NCI-H2029 treated with DMSO at 0.1 percent for 48 hours (cell line): ENCODE results near the gene BCORL1.

ENCODE experiments used
- DNase-seq: peaks from one replicate; lab custom pipeline; 2025; lab: John Stamatoyannopoulos, UW

The BCORL1 gene

DNA sequence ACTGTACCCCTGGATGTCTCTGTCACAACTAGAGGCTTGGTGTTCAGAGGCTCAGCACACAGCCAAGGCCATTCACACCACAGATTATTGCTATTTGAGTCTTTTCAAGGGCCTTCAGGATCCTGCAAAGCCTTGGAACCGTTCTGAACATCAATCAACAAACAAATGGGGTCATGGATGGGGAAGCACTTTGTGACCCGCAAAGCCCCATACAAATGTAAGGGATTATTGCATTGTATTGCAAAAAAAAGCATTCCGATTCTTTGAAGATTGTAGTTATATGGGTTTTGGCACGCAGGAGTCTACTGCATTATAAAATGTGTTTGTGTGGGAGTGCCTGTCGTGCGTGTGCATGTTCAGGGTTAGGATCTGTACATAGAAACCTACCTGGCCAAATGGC is 17.3 kb upstream of the BCORL1 start:
- no peak for DNase-seq

DNA sequence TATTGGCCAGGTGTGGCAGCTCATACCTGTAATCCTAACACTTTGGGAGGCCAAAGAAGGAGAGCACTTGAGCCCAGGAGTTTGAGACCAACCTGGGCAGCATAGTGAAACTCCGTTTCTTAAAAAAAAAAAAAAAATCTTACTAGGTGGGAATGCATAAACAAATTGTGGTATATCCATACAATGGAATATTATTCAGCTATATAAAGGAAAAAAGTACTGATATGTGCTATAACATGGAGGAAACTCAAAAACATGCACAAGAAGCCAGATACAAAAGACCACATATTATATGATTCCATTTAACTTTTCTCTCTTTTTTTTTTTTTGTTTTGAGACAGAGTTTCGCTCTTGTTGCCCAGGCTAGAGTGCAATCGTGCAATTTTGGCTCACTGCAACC is 13.5 kb upstream of the BCORL1 start:
- no peak for DNase-seq

DNA sequence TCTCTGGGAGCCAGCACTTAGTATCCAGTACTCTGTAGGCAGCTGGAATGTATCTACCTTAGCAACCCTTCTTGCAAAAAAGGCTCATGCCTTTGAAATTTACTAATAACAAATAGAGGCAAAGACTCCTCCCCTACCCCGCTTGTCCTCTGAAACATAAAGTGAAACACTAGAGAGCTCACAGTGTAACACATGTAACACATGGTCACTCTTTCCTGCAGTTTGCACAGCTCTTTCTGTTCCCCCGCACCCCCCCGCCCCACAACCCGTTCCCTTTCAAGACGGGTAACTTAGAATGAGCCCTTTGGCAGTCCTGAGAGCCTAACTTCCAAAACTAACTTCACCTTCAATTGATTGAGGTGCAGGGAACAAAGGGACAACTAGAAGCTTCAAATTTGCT is 6.0 kb upstream of the BCORL1 start:
- DNase-seq, result no peak

DNA sequence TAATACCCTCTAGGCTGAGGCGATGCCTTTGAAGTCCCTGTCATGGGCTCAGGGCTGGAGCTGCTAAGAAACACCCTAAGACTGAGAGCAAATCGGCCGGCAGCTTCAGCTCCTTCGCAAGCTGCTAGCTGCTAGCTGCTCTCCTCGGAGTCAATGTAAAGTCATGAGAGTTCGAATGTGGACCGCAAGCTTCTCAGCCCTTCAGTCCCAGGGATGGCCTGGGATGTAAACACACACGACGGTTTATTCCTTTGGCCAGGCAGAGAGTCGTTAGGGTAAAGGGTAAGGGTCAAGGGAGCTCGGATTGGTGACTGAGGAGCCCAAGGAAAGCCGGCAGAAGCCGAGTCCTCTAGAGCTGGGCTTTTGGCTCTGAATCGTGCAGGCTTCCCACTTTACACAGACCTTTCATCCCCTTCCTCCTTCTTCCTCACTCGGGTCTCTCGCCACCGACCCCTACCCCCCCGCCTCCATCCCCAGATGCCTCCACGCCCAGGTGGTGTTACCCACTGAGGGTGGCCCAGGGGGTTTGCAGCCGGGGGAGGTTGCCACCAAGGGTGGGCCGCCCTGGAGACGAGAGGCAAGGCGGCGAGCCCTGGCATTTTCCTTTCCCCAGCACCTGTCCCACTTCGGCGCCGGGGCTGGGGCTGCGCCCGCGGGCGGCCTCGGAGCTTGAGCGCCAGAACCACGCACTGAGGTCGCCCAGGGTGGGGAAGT is 3.1 kb upstream of the BCORL1 start:
- no peak for DNase-seq

DNA sequence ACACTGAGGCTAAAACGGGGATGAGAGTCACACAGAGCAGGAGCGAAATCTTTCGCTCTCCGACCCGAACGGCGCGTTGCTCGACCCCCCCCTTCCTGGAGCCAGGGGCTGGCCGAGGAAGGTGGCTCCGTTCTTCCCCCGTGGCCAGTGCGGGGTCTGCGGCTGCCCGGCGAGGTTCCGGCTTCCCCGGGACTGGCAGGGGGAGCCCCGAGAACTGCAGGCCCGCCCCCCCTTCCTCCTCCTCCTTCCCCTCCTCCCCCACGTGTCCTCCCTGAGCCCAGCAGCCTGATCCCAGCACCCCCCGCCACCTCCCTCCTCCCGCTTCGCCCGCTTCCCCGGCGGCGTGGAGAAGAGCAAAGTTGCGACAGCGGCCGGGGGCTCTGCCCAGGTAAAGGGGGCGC is 2.4 kb upstream of the BCORL1 start:
- no peak for DNase-seq

DNA sequence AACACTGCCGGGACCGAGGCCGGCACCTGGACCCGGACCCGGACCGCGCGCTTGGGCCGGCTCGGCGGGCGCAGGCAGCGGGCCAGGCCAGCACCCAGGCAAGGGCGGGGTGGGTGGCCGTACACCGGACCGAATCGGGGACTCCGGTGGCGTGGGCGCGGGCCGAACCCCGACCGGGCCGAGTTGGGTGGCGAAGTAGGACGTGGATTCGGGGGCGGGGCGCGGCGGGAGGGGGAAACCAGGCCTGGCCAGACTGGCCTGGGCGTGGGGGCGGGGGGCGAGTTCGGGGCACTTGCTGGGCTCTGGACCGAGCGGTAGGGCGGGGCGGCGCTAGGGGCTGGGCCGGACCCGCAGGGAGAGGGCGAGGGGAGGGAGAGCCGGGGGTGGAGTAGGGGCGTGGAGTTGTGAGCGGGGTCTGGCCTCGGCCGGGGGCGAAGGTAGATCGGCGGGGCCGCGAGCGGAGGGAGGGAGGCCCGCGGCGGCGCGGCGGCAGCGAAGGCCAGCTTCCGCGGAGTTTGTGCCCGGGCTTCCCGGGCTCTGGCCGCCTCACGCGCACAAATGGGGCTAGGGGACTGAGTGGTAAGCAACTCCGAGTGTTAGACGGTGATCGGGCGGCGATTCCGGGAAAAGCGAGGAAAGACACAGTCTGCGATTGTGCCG is 1.8 kb upstream of the BCORL1 start:
- DNase-seq, result no peak

DNA sequence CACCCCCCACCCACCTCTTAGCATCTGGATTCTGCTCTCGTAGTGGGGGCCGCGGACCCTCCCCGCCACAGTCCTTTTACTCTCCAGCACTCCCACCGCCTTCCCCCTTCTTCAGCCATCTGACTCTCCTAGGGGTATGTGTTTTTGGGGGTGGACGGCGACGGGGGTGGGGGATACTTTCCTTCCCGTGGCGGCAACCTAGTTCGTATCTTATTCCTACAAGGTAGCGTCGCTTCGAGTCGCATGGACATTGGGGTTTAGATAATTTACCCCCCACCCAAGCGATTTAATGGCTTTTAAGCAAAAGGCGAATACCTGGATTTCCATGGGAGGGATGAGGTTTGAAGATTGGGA is 1.3 kb upstream of the BCORL1 start:
- DNase-seq, result no peak

DNA sequence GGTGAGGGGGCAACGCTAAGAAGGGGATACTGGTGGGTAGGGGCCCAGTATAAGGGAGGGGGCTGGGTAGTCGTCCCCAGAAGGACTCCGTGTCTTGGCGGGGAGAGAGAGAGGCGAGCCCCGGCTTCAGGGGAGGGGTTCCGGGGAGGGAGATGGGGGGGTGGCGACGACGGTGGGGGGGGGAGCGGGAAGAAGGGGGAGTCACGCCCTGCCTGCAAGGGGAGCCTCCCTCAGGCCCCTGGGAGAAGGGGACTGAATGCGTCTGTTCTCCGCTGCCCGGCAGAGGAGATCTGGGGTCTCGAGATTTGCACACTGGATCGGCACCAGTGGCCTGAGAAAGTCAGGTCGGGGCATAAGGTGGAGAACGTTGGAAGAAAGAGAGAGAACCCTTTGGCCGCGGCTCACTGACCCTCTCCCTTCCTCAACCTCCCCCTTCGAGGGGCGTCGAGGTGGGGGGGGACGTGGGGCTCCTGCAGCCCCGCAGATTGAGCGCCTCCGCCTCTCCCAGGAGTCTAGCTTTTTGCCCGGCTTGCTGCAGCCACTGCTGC is 609 bp upstream of the BCORL1 start:
- DNase-seq, result no peak

DNA sequence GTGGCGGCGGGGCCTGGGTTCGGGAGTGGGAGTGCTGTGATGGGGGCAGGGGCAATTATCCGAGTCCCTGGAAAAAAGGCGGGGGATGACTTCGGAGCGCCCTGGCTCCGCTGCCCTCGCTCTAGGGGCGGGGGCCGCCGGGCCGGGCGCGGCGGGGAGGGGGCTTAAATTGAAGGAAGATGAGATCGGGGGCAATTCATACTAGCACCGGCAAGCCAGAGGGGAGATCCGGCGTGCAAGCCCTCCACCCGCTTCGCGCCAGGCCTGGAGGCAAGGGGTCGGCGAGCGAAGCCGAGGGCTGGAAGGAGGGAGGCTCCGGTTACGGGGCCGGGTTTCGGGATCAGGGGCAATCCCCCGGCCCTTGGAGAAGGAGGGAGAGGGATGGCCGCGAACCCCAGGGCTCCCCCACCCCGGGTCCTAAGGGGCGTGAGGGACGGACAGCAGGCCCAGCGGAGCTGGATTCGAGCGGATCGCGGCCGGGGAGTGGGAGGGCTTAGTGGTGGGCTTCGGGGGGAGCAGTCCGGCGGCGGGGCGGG is 1.2 kb downstream of the BCORL1 start:
- DNase-seq, result no peak

DNA sequence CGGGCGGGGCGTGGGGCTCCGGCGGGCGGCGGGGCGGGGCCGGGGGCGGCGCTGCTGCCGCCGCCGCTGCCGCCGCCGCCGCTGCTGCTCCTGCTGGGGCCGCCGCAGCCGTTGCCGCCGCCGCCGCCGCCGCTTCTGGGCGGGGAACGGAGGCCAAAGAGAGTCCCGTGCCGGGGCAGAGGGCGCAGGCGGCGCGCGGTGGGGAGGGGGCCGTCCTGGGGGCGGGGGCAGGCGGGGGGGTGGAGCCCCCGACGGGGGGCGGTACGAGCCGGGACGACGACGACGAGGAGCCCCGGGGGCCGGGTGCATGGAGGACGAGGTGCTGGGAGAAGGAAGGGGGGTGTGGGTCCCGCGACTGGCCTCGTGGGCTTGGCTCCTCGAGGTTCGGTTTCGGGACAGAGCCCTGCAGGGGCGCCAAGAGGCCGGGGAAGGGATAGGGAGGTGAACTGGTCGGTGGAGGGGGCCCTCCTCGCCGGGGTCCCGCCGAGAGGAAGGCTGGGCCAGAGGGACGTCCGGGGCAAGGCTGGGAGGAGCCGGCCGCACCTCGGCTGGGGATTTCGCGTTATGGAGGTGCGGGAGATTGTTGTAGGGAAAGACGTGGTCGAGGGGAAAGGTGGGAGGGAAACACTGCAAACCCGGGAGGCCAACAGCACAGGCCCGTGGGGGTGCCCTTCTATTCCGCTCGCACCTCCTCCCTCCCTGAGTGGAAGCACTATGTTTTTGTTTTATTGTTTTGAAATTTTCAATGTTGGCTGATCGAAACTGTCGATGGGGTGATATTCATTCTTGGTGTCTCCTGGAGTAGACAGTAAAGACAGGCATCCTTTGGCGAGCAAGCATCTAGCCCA is 1.9 kb downstream of the BCORL1 start:
- DNase-seq, result no peak

DNA sequence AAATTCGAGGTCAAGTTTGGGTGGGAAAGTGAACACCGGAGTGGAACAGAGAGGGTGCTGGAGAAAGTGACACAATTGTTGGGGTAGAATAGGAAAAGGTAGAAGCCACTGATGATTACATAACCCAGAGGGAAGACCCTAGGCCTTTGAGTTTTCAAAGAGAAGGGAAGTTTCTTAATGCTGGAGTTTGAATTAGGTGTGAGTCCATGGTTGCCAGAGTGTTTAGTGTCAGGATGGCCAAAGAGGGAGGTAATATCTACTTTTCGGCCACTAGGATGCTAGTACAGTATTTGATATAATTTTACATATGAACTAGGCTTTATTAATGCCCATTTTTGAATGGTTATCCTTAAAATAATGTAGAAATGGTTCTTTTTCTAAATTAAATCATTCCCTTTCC is 5.4 kb downstream of the BCORL1 start:
- no peak for DNase-seq

DNA sequence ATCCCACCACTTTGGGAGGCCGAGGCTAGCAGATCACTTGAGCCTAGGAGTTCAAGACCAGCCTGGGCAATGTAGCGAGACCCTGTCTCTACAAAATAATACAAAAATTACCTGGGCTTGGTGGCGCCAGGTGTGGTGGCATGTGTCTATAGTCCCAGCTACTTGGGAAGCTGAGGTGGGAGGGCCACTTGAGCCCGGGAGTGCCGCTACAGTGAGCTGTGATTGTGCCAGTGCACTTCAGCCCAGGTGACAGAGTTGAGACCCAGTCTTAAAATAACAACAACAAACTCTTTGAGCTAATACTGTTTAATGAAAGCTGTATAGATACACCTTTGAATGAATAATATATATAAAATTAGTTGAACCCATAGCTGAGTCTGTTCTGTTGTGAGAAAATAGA is 9.7 kb downstream of the BCORL1 start:
- no peak for DNase-seq

DNA sequence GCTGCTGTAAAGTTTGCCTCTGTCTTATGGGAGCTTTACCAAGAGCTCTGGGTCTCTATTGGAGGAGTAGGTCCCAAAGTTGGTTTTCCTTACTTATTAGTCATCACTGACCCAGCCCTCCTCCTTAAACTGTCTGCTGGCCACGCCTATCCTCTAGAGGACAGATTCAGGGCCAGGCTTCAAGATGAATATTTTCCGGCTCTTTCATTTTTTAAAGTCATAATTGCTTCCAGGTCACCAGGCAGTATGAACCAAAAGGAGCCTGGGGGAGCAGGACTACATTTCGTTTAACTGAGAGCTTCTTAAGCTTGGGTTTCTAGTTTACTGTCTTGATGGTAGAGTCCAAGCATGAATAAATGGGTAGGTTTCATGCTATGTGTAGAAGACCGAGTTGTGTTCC is 13.7 kb downstream of the BCORL1 start:
- DNase-seq, result no peak

DNA sequence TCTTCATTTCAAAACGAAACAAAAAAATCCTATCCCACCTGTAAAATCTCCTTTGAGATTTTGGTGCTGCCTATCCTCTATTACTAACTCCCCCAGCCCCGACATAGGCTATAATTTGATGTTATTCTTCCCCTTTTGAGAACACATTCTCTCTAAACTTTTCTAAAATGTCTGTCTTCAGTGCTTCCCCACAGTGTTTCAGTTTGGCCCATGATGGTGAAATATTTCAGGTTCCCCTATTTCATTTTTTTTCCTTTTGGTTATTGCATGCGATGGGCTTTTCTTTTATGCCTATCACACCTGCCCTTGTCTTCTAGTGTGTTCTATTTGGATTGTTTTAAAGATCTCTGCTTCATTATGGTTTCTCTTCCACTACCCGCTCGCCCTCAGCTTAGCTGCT is 14.7 kb downstream of the BCORL1 start:
- DNase-seq, result no peak

DNA sequence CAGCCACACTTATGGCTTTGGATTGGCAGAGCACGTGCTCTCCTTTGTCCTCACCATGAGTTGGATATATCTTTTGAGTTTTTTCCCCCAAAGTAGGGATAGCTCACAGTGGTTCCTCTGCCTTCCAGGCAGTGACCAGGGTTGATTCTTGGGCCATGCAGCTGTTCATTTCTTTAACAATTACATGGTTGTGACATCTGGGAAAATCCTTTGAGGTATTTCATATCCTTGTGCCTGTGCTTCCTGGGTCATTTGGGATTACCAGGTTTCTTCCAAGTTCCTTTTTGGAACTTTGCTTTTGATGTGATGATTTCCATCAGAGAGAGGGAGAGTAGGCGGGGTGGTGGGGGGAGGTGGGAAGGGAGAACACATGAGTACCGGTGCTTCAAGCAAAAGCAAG is 15.6 kb downstream of the BCORL1 start:
- DNase-seq, result no peak

DNA sequence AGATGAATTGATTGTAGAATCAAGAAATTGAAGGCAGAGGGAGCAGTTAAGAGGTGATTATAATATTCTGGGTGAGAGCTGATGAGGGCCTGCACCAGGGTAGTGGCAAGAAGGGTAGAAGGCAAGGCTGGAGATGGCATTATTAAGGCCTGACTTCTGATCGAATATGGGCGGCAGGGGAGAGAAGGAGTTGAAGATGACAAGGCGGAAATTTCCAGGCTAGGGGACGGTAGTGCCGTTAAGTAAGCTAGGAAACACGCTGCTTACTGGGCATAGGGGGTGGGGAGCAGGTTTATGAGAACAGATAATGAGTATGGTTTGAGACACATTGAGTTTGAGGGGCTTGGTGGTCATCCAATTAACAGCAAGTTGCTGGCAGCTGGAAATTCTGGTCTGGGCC is 19.5 kb downstream of the BCORL1 start:
- no peak for DNase-seq

DNA sequence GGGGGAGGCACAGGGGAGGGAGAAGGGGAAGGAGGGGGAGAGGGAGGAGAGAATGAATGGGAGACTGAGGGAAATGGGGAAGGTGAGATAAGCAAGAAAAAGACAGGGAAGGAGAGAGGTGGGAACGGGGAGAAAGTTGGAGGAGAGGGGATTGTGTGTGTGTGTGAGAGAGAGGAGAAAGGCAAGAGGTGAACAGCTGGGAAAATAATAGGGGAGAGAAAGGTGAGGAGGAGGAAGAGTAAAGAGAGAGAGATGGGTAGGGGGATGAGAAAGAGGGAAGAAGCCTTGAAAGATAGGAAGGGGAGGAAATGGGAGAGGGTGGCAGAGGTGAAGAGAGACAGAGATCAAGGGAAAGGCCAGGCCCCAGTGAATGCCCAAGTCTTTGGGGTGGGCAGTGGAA is 20.1 kb downstream of the BCORL1 start:
- no peak for DNase-seq

DNA sequence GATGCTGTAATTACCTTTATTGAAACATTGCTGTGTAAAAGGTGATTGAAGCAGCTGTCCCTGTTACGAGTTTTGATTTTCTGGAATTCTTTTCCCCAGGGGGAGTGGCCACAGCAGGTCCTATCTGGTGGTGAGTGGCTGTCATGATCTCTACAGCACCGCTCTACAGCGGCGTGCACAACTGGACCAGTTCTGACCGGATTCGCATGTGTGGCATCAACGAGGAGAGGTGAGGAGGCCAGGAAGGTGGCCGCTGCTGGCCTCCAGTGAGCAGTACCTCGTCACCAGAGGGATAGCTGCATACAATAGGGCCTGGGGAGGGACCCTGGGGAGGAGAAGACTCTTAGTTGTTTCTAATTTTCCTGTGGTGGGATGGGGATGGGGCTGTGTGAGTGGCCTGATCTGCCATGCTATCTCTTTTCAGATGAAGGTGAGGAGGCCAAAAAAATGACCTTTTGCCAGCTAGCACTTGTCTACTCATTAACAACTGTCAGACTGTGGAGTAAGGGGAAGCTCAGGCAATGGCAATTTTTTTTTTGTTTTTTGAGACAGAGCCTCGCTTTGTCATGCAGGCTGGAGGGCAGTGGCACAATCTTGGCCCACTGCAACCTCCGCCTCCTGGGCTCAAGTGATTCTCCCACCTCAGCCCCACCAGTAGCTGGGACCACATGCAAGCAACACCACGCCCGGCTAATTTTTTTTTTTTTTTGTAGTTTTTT is 22.8 kb downstream of the BCORL1 start:
- DNase-seq, result no peak

DNA sequence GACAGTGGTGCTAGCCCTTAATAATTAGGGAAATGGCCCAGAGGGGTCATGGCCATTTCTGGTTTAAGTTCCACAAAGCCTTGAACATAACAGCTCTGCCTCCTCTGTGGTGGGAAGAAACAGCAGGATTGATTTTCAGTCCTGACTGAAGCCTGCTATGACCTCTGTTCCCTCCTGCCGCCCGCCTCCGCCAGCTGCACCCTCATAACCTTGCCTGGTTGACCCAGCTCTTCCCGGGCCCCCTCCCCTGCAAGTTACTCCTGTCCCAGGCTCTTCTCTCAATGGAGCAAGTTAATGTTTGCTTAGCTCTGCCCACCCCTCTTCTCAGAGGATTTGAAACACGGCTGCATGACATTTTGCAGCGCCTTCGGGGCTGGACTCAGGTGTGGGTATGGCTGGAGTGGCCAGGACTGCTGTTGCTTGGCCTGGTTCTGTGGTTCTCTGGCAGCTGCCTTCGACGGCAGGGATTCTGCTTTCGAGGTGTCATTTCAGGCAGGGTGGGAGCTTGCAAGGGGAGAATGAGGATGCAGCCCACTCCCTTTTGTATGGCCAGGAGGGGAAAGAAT is 27.3 kb downstream of the BCORL1 start:
- no peak for DNase-seq

DNA sequence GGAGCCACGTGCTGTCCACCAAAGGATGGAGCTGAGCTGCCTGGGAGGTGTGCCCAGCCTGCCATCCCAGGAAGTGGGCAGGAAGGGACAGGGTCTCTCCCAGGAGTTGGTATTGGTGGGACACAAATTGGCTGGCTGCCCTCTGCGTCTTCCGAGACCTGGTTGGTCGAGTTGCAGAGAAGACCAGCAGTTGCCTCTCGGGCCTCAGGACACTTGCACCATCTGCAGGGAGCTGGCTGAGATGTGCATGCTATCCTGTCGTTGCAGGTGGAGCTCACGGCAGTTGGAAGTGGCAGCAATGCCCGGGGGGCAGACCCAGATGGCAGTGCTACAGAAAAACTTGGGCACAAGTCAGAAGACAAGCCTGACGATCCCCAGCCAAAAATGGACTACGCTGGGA is 30.2 kb downstream of the BCORL1 start:
- no peak for DNase-seq

DNA sequence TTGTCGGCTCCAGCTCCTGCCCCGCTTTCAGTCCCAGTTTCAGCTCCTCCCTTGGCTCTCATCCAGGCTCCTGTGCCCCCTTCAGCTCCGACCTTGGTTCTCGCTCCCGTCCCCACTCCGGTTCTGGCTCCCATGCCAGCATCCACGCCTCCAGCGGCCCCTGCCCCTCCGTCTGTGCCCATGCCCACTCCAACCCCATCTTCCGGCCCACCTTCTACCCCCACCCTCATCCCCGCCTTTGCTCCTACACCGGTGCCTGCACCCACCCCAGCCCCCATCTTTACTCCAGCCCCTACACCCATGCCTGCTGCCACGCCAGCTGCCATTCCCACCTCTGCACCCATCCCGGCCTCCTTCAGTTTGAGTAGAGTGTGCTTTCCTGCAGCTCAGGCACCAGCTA is 31.2 kb downstream of the BCORL1 start:
- DNase-seq, result no peak

DNA sequence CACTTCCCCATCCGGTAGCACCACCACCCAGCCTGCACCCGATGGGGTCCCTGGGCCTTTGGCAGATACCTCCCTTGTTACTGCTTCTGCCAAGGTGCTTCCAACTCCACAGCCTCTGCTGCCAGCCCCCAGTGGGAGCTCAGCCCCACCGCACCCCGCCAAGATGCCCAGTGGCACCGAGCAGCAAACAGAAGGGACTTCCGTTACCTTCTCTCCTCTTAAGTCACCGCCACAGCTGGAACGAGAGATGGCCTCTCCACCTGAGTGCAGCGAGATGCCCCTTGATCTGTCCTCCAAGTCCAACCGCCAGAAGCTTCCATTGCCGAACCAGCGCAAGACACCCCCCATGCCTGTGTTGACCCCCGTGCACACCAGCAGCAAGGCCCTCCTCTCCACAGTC is 31.9 kb downstream of the BCORL1 start:
- DNase-seq, result no peak
